ENCODE data around the gene MBOAT2. TPM values are rescaled to one million over a fixed set of nuclear protein-coding genes. Genes with fewer than 3 reads are reported as not detected.
"Not testable (repeated sequence)": the region's sequence is repeated elsewhere in the genome, so short reads cannot be mapped to it uniquely, and the experiment has no call there.

Gene MBOAT2
- total RNA-seq, 1 donor from 2014 or later: 72.5 TPM

DNA sequence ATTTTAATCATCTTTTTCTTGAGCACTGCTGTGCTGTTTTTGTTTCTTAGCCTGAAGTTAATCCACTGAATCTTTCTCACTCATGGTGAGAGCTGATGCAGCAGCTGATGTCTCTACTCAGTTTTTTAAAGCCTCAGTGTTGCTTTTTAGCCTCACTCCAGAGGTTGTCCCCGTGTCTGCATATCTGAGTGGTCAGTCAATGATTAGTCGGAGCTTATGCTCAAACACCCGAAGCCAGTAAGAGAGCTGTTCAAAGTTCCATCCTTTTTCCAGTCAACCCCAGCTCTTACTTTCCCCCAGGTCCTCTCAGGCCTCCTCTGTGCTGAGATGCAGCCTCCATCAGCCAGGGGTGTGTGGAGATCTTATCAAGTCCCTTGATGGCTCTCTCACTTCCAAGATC is 81.1 kb downstream of the MBOAT2 start:
- Mint-ChIP-seq H3K27me3 (ENCODE audit: unreplicated experiment) (no peaks in the 10 kb centered on the region), H3K36me3 (ENCODE audit: unreplicated experiment) (no peaks in the 10 kb centered on the region), H3K27ac (ENCODE audit: unreplicated experiment) (no peak overlapping the region), H3K4me3 (ENCODE audit: unreplicated experiment) (no peak overlapping the region), H3K4me1 (ENCODE audit: low read depth, unreplicated experiment) (peaks cover 5% of the 10 kb centered on the region), H3K9me3 (ENCODE audit: unreplicated experiment) (no peaks in the 10 kb centered on the region)
- DNase-seq: no peak
- no peak for TF ChIP-seq CTCF (IDR thresholded peaks at IDR 0.05; ENCODE audit: partially characterized antibody, unreplicated experiment)

GRCh38 chr2:8918412-8918811 is 85.1 kb downstream of the MBOAT2 start:
- Mint-ChIP-seq H3K27me3 (ENCODE audit: unreplicated experiment) (no peaks in the 10 kb centered on the region), H3K4me1 (ENCODE audit: low read depth, unreplicated experiment) (no peaks in the 10 kb centered on the region), H3K9me3 (ENCODE audit: unreplicated experiment) (no peaks in the 10 kb centered on the region), H3K27ac (ENCODE audit: unreplicated experiment) (no peak overlapping the region), H3K36me3 (ENCODE audit: unreplicated experiment) (peaks cover 7% of the 10 kb centered on the region), H3K4me3 (ENCODE audit: unreplicated experiment) (no peak overlapping the region)
- DNase-seq: no peak
- TF ChIP-seq CTCF (IDR thresholded peaks at IDR 0.05; ENCODE audit: partially characterized antibody, unreplicated experiment): no peak

- Mint-ChIP-seq H3K27me3 (ENCODE audit: unreplicated experiment) (no peaks in the 10 kb centered on the region), H3K9me3 (ENCODE audit: unreplicated experiment) (peaks cover 1% of the 10 kb centered on the region), H3K27ac (ENCODE audit: unreplicated experiment) (no peak overlapping the region), H3K4me3 (ENCODE audit: unreplicated experiment) (no peak overlapping the region), H3K36me3 (ENCODE audit: unreplicated experiment) (peaks cover 29% of the 10 kb centered on the region), H3K4me1 (ENCODE audit: low read depth, unreplicated experiment) (no peaks in the 10 kb centered on the region)
- no peak for DNase-seq
- TF ChIP-seq CTCF (IDR thresholded peaks at IDR 0.05; ENCODE audit: partially characterized antibody, unreplicated experiment): no peak
Observed at GRCh38 chr2:8915941-8916340, 87.5 kb downstream of the MBOAT2 start.

DNA sequence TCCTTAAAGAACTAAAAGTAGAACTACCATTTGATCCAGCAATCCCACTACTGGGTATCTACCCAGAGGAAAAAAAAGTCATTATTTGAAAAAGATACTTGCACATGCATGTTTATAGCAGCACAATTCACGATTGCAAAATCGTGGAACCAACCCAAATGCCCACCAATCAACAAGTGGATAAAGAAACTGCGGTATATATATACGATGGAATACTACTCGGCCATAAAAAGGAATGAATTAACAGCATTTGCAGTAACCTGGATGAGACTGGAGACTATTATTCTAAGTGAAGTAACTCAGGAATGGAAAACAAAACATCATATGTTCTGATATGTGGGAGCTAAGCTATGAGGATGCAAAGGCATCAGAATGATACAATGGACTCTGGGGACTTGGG is 89.7 kb downstream of the MBOAT2 start:
- H3K4me1 Mint-ChIP-seq (ENCODE audit: low read depth, unreplicated experiment): not testable (repeated sequence)

GRCh38 chr2:8907764-8908288 is 95.7 kb downstream of the MBOAT2 start:
- H3K27ac Mint-ChIP-seq (ENCODE audit: unreplicated experiment): no peak overlapping the region
- H3K27me3 Mint-ChIP-seq (ENCODE audit: unreplicated experiment): no peaks in the 10 kb centered on the region
- DNase-seq: no peak
- peaks cover 25% of the 10 kb centered on the region for H3K36me3 Mint-ChIP-seq (ENCODE audit: unreplicated experiment)
- H3K9me3 Mint-ChIP-seq (ENCODE audit: unreplicated experiment): peaks cover 1% of the 10 kb centered on the region
- H3K4me3 Mint-ChIP-seq (ENCODE audit: unreplicated experiment): no peak overlapping the region
- H3K4me1 Mint-ChIP-seq (ENCODE audit: low read depth, unreplicated experiment): no peaks in the 10 kb centered on the region
- no peak for TF ChIP-seq CTCF (IDR thresholded peaks at IDR 0.05; ENCODE audit: partially characterized antibody, unreplicated experiment)

More for the DNA sequence above, 89.7 kb downstream of the MBOAT2 start:
- H3K36me3 Mint-ChIP-seq (ENCODE audit: unreplicated experiment): peaks cover 29% of the 10 kb centered on the region
- H3K9me3 Mint-ChIP-seq (ENCODE audit: unreplicated experiment); H3K27ac Mint-ChIP-seq (ENCODE audit: unreplicated experiment); H3K27me3 Mint-ChIP-seq (ENCODE audit: unreplicated experiment); H3K4me3 Mint-ChIP-seq (ENCODE audit: unreplicated experiment); DNase-seq: not testable (repeated sequence)

- DNase-seq; H3K4me1 Mint-ChIP-seq (ENCODE audit: low read depth, unreplicated experiment); H3K9me3 Mint-ChIP-seq (ENCODE audit: unreplicated experiment); H3K27ac Mint-ChIP-seq (ENCODE audit: unreplicated experiment); H3K4me3 Mint-ChIP-seq (ENCODE audit: unreplicated experiment); H3K27me3 Mint-ChIP-seq (ENCODE audit: unreplicated experiment): not testable (repeated sequence)
- peaks cover 29% of the 10 kb centered on the region for H3K36me3 Mint-ChIP-seq (ENCODE audit: unreplicated experiment)
Observed at GRCh38 chr2:8903924-8904323, 99.6 kb downstream of the MBOAT2 start.

GRCh38 chr2:8902757-8903156 is 100.7 kb downstream of the MBOAT2 start:
- not testable (repeated sequence) for H3K27me3 Mint-ChIP-seq (ENCODE audit: unreplicated experiment); H3K4me3 Mint-ChIP-seq (ENCODE audit: unreplicated experiment); H3K27ac Mint-ChIP-seq (ENCODE audit: unreplicated experiment); H3K4me1 Mint-ChIP-seq (ENCODE audit: low read depth, unreplicated experiment); DNase-seq; H3K9me3 Mint-ChIP-seq (ENCODE audit: unreplicated experiment)
- peaks cover 29% of the 10 kb centered on the region for H3K36me3 Mint-ChIP-seq (ENCODE audit: unreplicated experiment)

GRCh38 chr2:8897206-8897605 is 106.3 kb downstream of the MBOAT2 start:
- not testable (repeated sequence) for H3K27ac Mint-ChIP-seq (ENCODE audit: unreplicated experiment); DNase-seq; H3K4me3 Mint-ChIP-seq (ENCODE audit: unreplicated experiment); H3K27me3 Mint-ChIP-seq (ENCODE audit: unreplicated experiment); H3K9me3 Mint-ChIP-seq (ENCODE audit: unreplicated experiment); H3K4me1 Mint-ChIP-seq (ENCODE audit: low read depth, unreplicated experiment)
- peaks cover 34% of the 10 kb centered on the region for H3K36me3 Mint-ChIP-seq (ENCODE audit: unreplicated experiment)

- not testable (repeated sequence) for H3K9me3 Mint-ChIP-seq (ENCODE audit: unreplicated experiment); H3K27ac Mint-ChIP-seq (ENCODE audit: unreplicated experiment); DNase-seq; H3K27me3 Mint-ChIP-seq (ENCODE audit: unreplicated experiment); H3K4me1 Mint-ChIP-seq (ENCODE audit: low read depth, unreplicated experiment); H3K4me3 Mint-ChIP-seq (ENCODE audit: unreplicated experiment)
- peaks cover 32% of the 10 kb centered on the region for H3K36me3 Mint-ChIP-seq (ENCODE audit: unreplicated experiment)
Observed at GRCh38 chr2:8896671-8897070, 106.8 kb downstream of the MBOAT2 start.
